C1 segment of cervical spinal cord (tissue), 14 donors: Measurements from ENCODE around the gene EVI5L.
A peak's percentile ranks its signal among the peaks of the same experiment; 100 is the strongest.
"Not testable (repeated sequence)": the region's sequence is repeated elsewhere in the genome, so short reads cannot be mapped to it uniquely, and the experiment has no call there.

ENCODE experiments used
- DNase-seq, 14 donors: peaks; one replicate each; lab custom pipeline; 2025; lab: John Stamatoyannopoulos, UW

The EVI5L gene

DNA sequence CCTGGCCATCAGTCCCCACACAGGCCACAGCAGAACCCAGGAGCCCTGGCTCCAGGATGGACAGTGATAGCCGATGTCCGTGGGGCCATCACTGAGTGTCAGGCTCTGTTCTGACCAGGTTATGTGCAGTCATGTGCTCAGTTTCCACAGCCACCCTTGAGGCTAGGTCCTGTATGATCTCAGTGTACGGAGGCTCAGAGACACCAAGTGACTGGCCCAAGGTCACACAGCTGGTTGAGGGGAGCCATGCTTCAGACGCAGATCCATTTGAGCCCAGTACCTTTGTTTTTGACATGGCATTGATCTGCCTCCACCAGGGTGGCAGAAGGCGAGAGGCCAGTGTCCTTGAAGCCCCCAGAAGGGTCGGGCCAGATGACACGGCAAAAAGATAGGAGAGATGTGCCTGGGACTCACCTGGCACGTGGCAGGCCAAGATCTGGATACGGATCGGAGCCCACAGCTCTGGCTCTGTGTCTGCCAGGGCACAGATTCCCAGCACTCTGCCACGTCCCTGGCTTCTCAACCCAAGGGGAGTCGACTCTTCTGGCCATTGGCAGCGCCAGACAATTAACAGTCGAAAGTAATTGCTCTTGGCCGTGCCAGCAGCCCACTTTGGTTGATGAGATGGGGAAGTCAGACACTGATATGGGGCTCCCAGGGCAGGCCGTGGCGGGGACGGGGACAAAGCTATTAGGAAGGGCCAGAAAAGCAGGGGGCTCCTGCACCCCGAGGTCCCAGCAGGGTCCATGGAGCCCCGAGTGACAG is 15.6 kb downstream of the EVI5L start:
- DNase-seq = peak in 1 of 14 donors; percentile 30

DNA sequence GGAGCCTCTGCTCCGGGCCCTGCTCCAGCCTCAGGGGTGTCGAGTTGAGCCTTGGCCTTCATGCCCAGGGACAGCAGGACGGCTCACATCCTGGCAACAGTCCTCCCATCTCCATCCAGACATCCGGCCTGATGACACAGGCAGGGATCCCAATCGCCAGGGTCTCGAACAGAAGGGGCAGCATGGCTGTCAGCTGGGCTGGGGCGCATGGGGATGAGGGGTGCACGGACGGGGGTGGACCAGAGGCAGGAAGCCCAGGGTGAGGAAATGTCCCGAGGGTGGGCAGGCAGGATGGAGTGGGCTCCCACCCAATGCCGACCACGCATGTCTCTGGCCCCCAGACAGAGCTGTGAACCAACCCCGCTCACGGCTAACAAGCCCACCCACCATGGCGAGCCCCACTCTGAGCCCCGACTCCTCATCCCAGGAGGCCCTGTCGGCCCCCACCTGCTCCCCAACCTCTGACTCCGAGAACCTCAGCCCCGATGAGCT is 16.2 kb downstream of the EVI5L start:
- DNase-seq = no peak

DNA sequence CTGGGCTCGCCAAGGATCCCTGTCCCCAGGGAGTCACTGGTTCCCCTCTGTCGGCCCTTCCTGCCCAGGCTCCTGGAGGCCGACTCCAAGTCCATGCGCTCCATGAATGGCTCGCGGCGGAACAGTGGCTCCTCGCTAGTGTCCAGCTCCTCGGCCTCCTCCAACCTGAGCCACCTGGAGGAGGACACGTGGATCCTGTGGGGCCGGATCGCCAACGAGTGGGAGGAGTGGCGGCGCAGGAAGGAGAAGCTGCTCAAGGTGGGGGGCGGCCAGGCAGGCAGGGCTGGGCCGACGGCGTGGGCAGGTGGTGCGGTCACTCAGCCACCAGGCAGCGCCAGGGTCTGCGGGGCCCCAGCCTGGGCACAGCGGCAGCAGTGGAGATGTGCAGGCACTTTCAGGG is 17.6 kb downstream of the EVI5L start:
- no peak for DNase-seq

DNA sequence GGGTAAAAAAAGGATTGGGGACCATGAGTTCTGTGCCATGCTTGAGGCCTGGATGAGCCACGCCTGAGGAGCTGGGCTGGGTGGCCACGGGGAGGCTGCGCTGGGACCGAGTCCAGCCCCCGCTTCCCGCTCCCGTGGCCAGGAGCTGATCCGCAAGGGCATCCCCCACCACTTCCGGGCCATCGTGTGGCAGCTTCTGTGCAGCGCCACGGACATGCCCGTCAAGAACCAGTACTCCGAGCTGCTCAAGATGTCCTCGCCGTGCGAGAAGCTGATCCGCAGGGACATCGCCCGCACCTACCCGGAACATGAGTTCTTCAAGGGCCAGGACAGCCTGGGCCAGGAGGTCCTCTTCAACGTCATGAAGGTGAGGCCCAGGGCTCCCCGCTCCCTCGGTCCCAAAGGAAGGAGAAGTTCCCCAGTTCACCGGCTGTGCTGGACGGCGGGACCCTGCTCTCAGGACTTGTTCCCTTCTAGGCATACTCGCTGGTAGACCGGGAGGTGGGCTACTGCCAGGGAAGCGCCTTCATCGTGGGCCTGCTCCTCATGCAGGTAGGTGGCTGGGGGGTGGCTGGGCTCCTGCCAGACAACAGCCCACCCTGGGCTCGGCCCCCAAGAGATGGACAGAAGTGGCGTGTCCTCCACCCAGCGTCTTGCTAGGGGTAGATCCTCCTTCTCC is 18.9 kb downstream of the EVI5L start:
- peak in 8 of 14 donors; percentile 6 to 53 (median 23) for DNase-seq

DNA sequence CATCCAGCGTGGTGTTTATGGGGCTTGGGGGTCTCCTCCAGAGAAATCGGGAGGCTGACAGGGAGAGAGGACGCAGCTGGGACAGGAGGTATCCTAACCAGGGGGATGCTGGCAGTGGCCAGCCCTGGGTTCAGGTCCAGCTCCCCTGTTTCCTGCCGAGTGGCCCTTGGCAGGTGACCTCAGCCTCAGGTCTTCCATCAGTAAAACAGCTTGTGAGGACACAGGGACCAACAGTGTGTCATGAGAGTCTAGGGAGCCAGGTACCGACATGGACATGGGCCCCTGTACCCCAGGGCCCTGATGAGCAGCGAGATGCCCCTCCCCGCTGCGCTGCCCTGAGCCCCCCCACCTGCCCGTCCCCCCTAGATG is 19.6 kb downstream of the EVI5L start:
- no peak for DNase-seq

DNA sequence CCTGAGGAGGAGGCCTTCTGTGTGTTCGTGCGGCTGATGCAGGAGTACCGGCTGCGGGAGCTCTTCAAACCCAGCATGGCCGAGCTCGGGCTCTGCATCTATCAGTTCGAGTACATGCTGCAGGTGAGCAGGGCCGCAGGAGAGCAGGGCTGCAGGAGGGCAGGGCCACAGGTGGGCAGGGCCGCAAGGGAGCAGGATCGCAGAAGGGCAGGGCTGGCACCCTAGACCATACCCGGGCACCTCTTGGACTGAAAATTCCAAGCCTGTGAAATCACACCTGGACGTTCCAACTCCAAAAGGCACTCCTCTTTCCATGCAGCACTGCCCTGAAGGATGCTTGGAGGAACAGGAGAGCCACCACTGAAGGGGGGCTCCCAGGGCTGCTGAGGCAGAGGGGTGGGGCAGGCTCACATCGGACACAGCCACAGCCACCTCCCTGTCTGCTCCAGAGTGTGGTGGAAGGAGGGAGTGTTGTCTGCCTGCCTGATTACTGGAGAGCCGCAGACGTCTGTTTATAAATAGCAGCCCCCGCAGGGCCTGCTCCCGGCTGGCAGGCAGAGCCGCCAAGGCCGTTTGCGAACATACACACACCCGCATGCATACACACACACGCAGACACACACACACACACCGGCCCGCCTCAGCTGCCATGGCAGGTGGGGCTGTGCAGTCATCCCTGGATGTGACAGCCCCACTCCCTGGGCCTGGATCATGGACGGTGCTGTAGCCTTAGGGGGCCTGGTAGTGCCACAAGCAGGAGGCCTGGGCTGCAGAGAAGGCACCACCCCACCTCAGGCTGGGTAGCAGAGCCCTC is 20.2 kb downstream of the EVI5L start:
- DNase-seq = peak in 5 of 14 donors; percentile 7 to 66 (median 25)

DNA sequence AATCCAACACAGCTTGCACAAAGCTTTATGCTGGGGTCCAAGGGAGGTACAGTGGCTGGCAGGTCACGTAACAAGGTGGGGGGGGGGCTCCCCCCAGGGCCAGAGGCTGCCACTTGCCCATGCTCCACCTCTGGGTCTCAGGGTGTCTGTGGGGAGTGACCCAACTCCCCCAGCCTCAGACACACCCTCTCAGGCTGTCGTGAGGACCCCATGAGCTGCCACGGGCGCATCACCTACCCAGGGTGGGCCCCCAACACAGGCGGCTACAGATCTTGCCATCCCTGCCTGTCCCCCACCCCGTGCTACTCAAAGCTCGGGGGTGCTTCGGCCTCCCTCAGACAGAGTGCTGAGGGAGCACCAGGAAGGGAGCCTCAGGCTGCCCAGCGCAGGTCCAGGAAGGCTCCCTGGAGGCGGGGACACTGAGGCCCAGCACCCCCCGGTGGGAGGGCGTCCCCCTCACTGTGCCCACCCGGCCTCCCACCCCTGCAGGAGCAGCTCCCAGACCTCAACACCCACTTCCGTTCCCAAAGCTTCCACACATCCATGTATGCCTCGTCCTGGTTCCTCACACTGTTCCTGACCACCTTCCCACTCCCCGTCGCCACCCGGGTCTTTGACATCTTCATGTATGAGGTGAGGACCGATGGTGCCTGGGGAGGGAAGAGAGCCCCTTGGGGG is 21.1 kb downstream of the EVI5L start:
- DNase-seq = no peak

DNA sequence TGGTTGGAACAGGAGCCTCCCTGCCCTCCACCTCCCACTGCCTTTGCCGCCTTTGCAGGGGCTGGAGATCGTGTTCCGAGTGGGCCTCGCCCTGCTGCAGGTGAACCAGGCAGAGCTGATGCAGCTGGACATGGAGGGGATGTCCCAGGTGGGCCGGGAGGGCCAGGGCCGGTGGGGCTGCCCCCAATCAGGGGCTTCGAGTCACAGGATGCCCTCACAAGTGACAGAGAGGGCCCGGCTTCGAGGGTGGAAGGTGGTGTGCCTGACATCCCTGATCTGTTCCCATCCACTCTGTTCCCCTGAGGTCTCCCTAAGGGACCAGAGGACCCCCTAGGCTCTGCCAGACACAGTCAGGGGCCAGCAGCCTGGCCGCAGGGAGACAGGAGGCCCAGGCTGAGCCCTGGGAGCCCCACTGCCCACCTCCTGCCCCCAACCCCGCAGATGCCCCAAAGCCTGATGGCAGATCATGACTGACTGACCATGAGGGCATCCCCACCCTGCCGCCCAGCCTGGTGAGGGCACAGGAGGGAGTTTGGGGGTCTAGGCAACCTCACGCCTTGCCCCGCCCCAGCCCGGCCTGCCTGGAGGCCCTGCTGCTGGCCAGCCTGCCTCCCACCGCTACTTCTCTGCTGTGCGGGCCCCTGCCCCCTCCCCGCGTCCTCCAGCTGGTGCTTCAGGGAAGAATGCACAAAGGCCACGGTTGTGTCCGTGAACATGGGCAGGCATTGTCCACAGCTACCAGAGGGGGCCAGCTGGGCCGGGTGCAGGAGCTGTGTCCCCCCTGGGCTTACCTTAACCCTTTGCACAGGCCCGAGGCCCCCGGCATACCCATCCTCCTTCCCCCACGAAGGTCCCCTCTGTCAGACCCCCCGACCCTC is 21.8 kb downstream of the EVI5L start:
- DNase-seq = peak in 13 of 14 donors; percentile 11 to 90 (median 79)

DNA sequence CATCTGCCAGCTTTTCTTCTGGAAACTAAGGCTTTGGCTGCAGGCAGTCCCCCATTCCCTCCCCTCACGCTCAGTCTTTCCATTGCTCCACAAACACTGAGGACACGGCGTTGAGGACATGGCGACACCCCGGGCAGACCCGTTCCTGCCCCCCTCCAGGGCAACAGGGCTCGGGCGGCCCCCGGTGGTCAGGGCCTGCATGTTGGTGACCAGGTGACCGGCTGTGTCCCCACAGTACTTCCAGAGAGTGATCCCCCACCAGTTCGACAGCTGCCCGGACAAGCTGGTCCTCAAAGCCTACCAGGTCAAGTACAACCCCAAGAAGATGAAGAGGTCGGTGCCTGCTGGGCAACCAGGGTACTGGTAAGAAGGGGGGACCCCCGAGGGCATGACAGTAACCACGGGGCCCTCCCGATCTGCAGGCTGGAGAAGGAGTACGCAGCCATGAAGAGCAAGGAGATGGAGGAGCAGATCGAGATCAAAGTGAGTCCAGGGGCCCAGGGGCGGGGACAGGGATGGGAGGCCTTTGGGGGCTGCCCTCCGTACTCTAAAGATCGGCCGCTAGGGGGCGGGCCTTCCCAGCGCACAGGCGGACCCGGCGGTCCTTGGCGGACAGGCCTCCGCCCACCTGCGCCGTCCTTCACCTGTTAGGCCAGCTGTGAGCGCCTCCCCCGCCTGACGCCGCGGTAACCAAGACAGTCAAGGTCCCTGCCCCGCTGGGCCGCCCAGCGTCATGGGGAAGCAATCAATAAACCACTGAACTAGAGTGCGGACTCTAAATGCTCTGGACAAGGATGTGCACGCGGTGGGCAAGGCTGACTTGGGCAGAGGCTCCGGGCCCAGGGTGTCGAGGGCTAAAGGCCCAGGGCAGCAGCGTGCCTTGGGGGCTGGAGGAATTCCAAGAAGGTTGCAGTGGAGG is 23.1 kb downstream of the EVI5L start:
- DNase-seq = peak in 11 of 14 donors; percentile 21 to 76 (median 54)

DNA sequence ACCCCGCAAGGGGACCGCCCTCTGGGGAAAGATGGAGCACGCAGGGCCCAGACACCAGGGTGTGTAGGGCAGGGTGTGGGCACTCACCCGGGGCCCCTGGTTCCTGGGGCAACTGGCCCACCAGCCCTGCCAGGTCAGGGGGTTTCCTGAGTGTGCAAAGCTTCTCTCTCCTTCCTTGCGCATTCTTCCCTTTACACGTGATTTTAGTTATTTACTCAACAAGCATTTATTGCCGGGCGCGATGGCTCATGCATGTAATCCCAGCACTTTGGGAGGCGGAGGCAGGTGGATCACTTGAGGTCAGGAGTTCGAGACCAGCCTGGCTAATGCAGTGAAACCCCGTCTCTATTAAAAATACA is 23.7 kb downstream of the EVI5L start:
- no peak for DNase-seq

DNA sequence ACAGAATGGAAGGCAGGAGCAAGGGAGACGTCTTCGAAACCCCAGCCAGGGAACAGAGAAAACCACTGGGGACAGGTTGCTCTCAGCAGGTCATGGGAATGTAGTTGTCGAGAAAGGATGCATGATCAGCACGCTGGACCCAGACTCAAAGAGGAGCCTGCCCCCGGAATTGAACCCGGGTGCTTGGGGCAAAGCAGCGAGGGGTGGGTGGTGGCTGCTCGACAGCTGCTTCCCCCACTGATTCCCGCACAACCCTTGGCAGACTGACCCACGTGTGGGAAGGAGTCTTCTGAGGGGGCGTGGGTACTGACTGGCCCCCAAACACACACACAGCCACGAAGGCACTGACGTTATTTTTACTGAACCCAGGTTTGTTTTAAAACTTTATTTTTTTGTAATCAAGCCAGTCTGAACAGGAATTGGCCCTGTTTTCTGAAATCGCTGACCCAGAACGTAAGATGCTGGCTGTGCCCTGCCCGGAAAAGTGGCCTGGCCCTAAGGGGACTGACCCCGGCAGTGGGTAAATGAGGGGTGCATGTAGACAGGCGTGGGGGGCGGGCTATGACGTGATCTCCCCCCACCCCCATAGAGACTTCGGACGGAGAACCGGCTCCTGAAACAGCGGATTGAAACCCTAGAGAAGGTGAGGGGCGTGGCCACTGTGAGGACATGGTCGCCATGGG is 25.5 kb downstream of the EVI5L start:
- no peak for DNase-seq

DNA sequence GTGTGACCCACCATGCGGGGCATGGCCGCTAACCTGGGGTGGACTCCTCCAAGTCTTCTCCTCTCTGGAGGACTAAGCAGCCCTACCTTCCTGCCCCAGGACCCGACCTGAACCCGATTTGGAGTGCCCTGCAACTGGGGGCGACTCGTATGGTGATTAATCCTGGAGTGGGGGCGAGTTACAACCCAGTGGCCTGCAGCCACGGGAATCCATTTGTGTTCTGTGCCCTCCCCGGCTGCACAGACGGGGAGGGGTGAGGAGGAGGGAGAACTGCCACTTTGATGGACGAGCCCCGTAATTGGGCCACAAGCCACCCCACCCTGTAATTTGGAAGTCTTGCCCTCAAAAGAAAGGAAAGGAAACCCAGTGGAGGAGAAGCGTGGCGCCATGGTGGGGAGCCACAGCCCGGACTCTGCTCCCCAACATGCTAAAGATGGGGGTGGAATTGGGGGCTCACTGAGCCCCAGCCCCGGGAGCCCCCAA is 26.1 kb downstream of the EVI5L start:
- DNase-seq = no peak

DNA sequence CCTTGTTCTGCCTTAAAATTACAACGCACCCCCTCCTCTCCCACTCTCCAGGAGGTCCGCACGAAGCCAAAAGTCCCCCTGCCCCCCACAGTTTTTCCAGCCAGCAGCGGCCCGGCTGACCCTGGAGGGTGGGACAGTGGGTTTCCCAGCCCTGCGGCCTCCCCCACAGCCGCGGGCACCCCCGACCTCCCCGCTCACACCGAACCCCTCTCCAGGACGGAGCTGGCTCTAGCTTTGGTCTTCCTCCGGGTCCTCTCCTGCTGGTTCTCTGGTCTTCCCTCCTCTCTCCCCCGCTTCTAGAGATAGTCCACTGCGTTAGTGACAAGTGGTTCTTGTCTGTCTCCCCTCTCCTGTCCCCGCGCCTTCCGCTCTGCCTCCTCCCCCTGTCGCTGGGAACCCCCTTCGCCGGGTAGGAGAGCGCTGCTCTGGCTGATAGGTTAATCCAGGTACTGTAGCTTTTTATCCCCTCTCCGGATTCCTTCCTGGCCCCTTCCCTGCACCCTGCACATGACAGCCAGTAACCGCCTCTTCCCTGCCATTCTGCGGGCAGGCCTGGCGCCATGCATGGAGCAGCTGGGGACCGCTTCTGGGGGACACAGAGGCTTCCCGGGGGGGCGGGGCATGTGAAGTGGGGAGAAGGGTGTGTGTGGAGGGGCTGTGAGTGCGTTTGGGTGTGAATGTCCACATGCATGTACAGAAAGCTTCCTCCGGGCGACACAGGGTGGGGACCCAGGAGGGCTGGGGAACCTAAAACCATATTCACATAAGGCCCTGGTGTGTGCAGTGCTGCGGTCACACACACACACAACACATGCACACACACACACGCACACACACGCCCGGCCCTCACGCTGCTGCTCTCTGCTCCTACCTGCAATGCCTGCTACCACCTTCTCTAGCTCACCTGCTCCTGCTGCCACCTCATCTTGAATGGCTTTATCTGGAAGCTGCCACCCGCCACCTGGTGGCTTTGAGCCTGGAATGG is 27.0 kb downstream of the EVI5L start:
- DNase-seq = no peak

DNA sequence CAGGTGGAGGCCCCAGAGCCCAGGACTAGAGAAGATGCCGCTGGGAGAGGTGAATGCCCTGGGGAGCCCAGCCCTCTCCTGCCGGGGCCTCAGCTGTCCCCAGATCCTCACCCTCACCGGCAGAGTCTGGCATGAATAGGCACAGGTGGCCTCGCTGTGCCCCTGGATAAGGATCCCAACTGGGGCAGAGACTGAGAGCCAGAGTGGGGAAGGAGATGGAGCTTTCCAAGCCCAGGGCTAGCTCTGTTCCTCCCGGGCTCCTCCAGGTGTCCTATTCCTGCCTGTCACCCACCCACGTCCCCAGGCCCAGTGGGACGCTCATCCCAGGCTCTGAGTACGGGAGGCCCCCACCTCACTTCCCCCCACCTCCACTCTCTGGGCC is 27.7 kb downstream of the EVI5L start:
- peak in 1 of 14 donors; percentile 47 for DNase-seq

DNA sequence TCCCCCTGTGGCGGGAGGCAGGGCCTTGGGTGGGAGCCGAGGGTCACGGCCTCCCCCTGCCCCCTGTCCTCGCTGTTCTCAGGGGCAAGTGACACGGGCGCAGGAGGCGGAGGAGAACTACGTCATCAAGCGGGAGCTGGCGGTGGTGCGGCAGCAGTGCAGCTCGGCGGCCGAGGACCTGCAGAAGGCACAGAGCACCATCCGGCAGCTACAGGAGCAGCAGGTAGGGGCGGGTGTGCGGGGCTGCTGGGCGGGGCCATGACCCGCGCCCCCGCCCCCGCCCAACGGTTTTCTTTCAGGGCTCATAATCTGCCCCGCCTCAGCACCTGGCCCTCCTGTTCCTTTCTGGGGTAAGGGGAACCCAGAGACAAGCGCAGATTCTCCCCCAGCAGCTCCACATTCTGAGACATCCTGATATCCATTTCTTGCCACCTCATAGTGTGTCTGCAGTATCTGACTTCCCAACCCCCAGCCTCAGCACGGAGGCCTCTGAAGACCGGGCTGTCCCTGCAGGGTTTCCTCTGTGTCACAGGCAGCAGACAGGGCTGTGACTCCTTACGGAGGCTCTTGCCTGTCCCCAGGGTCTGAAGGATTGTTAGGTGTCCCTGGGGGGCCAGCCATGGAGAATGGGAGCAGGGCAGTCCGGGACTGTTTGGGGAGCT is 28.2 kb downstream of the EVI5L start:
- DNase-seq = peak in 1 of 14 donors; percentile 60

DNA sequence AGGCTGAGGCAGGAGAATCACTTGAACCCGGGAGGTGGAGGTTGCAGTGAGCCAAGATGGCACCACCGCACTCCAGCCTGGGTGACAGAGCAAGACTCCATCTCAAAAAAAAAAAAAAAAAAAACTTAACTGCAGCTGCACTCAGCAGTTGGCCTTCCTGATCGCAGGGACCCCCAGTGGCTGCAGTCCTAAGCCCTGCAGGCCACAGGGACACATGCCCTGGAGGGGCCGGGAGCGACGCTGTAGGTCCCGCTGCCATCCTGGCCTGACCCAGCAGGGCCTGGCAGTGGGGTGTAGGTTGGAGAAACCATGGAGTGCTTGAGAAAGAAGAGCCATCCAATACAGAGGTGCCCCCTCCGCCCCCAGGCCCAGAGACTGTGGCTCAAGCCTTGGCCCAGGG is 29.1 kb downstream of the EVI5L start:
- DNase-seq = not testable (repeated sequence)
